Lower leg skin (tissue), 3 donors: ENCODE data around the gene NDUFS3.

Experiments
- POLR2A ChIP-seq, 2 donors: fragments of 450-650 bp; IDR thresholded peaks; one replicate each; pipeline ENCODE4 v1.6.1; 2016 to 2017; ENCODE audit warnings: antibody characterized with exemption in 2 of 2, mild to moderate bottlenecking in 1 of 2, moderate library complexity in 1 of 2
- TF ChIP-seq, protein P1 (sequence below), 3 donors: fragments of 450-650 bp; IDR thresholded peaks; one replicate each; pipeline ENCODE4 v1.5.1; 2016; ENCODE audit warnings: antibody characterized with exemption in 3 of 3, mild to moderate bottlenecking in 3 of 3, moderate library complexity in 2 of 3

DNA sequence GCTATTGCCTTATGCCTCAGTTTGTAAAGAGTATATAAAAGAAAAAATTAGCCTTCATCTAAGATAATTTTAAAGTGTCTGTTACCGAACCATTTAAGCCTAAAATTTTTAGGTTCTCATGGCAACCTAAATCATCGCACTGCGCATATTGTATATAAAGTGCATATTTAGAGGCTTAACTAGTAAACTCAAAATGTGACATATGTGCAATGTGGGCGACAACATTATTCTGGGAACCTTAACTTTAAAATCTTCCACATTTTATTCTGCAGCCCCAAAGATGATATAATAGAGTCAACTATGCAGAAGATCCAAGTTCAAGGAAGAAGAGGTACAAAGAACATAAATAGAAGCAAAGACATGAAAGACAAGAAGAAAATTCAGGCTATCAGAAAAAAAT, 48.9 kb upstream of the NDUFS3 start:
- TF ChIP-seq POLR2A (IDR thresholded peaks at IDR 0.05) = no peak
- TF ChIP-seq, protein P1, sequence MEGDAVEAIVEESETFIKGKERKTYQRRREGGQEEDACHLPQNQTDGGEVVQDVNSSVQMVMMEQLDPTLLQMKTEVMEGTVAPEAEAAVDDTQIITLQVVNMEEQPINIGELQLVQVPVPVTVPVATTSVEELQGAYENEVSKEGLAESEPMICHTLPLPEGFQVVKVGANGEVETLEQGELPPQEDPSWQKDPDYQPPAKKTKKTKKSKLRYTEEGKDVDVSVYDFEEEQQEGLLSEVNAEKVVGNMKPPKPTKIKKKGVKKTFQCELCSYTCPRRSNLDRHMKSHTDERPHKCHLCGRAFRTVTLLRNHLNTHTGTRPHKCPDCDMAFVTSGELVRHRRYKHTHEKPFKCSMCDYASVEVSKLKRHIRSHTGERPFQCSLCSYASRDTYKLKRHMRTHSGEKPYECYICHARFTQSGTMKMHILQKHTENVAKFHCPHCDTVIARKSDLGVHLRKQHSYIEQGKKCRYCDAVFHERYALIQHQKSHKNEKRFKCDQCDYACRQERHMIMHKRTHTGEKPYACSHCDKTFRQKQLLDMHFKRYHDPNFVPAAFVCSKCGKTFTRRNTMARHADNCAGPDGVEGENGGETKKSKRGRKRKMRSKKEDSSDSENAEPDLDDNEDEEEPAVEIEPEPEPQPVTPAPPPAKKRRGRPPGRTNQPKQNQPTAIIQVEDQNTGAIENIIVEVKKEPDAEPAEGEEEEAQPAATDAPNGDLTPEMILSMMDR (IDR thresholded peaks at IDR 0.05) = no peak
